HG03175 (cell line): ENCODE measurements around the gene PTPRT.

Experiments
- ATAC-seq: cut with Tn5 transposase; IDR thresholded peaks from one replicate; pipeline ENCODE4 v1.9.1; 2021; ENCODE audit warnings: mild to moderate bottlenecking, moderate library complexity; ENCODE audit not compliant: unreplicated experiment

PTPRT gene

GRCh38 chr20:42493001-42493400, 696.7 kb downstream of the PTPRT start:
- no peak for ATAC-seq

- peak; percentile 89 for ATAC-seq
Observed at GRCh38 chr20:42492290-42492689, 697.4 kb downstream of the PTPRT start.

DNA sequence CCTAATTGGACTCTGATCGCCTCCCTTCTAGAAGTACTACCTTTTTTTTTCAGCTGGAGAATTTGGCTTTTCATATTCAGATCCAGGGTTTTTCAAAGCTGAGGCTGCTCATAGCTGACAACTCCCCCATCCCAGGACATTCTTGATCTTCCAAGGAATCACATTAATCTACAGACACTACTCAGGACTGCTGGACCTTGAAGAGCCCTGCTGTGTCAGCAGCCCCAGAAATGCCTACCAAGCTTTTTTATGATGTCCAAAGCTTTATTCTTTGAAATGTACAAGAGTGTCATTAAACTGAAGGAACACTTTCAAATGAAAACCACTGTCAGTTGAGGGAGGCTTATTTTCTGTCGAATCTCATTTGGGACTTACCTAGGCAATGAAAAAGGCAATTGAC, 704.1 kb downstream of the PTPRT start:
- ATAC-seq = no peak

DNA sequence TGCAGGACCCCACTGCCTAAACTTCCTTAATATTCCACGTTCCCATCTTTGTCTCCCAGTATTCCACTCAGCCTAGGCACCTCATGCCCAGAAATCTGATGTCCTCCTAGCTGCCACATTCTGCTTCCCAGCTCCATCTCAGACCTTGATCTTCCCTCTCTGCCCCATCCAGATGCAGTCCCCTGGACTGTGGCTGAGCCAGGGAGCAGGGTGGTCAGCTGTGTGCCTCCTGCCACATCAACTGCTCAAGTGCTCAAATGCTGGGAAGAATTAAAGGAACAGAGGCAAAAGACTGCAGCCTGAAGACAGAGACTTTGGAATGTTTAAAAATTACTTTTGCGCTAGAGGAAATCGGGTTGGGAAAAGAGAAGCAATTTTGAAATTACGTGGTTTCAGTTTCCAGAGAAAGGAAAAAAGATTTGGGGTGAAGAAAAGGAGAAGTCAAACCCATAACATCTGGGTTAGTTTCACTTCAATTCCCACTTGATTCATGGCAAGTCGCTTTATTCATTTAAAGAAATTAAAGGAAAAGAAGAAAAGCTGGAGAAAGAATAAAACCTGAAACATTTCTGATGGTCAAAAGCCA, 704.8 kb downstream of the PTPRT start:
- no peak for ATAC-seq

DNA sequence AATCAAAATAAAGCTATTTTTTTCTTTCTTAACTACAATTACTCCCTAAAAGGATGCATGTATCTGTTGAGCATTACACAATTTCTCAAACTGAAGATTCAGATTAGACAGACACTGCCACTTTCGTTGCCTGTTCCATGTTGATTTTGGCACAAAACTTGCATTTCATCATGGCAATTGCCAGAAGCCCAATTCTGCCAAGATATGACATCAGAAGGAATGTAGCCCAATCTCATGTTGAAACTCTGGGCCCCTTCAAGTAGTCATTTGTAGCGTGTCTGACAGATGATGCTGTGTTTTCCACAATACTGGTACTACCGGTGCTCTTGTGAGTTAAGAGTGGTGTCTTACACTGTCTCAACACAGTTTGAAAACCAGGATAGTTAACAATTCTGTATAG, 705.4 kb downstream of the PTPRT start:
- ATAC-seq = no peak

DNA sequence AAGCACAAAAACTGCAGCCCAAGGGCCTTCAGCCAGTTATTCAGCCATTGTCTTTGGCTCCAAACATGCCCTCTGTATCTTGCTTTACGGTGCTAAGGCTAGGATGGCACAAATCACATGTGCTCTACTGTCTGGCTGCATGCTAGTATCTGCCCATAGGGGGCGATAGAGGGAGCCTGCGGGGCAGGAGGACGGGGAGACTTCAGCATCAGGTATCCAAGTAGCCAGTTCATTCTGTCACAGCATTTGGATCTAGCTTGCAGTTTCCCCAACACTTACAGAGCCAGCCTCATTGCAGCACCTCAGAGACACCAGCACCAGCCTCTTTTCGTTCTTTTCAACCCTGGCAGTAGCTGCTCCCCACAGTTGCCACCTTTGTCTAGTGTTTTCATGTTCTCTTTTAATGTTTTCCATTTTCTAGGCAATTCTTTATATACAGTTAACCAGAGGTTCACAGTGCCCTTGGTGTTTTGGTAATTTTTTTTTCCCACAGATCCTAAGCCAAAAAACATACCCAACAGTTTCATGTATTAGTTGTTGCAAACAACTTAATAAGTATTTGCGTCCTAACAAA, 705.9 kb downstream of the PTPRT start:
- no peak for ATAC-seq

GRCh38 chr20:42482808-42483207, 706.9 kb downstream of the PTPRT start:
- ATAC-seq = no peak

- no peak for ATAC-seq
Observed at GRCh38 chr20:42475773-42476172, 713.9 kb downstream of the PTPRT start.

DNA sequence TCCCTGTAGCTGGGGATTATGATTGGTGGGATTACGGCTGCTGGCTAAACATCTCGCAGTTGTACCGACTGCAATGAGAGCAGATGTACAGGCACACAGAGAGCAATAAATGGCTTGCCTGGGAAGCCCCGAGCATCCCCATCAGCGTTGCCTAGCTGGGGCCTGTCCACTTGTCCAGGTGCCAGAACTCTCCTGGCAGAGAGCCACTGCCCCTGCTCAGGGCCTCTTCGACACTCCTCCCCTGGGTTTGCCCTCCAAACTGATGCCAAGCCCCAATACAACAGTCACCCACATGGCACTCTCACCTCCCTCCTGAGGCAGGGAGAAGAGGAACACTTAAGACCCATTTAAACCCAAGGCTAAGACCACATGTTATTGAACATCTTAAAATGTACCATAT, 715.1 kb downstream of the PTPRT start:
- no peak for ATAC-seq

DNA sequence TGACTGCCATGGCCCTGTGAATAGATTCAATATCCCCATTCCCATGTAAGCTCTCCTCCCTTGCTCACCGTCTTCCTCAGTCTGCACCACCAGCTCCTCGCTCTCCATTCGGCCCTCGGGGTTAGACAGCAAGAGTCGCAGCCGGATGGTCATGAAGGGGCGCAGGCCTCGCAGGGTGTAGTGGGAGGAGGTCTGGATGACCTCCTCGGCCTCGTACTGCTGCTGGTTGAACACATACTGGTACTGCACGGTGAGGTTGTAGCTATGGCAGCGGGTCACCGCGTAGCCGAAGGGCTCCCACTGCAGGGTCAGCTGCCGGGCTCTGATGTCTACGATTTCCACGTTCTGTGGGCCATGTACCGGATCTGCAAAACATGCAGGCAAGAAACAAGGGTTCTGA, 717.5 kb downstream of the PTPRT start:
- no peak for ATAC-seq

GRCh38 chr20:42461965-42462593, 727.6 kb downstream of the PTPRT start:
- ATAC-seq = peak; percentile 56

DNA sequence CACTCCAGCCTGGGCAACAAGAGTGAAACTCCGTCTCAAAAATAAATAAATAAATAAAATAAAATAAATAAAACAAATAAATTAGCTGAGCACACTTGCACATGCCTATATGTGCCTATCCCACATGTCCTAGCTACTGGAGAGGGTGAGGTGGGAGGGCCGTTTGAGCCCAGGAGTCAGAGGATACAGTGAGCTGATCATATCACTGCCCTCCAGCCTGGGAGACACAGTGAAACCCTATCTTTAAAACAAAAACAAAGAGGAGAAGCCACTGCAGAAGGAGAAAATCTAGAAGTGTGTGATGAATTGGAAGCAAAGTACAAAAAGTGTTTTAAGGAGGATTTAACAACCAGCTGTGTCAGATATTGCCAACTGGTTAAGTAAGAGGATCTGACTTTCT, 728.4 kb downstream of the PTPRT start:
- ATAC-seq = no peak

GRCh38 chr20:42447270-42447669, 742.4 kb downstream of the PTPRT start:
- no peak for ATAC-seq

GRCh38 chr20:42444799-42445198, 744.9 kb downstream of the PTPRT start:
- no peak for ATAC-seq

DNA sequence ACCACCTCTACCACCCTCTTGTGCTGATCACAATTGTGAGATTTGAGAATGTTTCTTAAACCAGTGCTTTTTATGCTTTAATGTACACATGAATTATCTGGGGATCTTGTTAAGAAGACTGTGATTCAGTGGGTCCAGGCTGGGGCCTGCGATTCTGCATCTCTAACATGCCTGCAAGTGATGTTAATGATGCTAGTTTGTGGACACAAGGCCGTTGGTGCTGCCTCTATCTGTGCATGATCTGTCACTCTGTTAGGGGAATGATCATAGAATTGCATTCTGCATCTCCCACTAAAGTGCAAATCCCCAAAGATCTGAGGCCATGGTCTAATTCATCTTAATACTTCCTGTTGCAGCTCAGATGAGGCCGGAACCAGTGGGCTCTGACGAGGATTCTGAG, 746.5 kb downstream of the PTPRT start:
- ATAC-seq = no peak

DNA sequence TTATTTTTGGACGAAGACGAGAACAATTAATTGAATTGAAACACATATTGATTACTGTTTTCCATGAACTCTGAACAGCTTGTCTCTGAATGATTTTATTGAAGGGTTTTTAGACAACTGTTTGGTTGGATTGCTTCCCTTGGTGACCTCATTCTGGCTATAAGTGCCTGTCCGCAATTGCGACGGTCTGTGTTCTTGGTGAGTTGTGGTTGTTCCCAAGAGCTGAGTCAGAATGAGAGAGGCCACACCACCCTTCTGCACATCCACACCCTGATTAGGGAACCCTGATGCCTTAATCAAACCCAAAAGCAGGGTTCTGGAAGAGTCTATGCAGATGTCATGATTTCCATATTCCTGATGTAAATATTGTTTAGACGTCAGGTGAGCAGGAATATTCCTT, 747.0 kb downstream of the PTPRT start:
- ATAC-seq = no peak

DNA sequence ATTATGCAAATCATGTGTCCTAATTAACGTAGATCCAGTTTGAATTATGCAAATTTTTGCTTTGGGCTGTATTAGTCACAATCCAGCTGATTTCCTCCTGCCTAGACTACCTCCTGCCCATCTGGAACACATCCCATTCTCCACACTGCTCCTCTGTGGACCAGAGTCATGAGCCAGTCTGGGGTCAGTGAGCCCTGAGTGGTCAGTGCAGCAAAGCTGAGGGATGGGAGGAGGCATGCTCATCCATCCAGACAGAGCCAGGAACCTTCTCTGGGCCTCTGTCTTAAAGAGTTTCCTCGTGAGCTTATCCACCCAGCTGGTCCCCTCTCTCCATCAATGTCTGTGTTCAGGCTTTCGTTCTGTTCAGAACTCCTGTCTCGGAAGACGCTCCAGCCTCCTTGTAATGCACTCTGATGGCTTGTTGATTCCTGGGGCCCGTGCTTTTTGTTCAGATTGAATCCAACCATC, 747.8 kb downstream of the PTPRT start:
- no peak for ATAC-seq

- no peak for ATAC-seq
Observed at GRCh38 chr20:42441196-42441863, 748.4 kb downstream of the PTPRT start.

GRCh38 chr20:42435230-42435629, 754.5 kb downstream of the PTPRT start:
- ATAC-seq = peak; percentile 98

- no peak for ATAC-seq
Observed at GRCh38 chr20:42432496-42433334, 757.0 kb downstream of the PTPRT start.

GRCh38 chr20:42430598-42430997, 759.1 kb downstream of the PTPRT start:
- no peak for ATAC-seq
